Measurements from ENCODE around the gene LTC4S. TPM values are rescaled to one million over a fixed set of nuclear protein-coding genes. Genes with fewer than 3 reads are reported as not detected.
A peak's percentile ranks its signal among the peaks of the same experiment; 100 is the strongest.

The LTC4S gene
- total RNA-seq, 1 experiment from 2014 or later: 3.7 TPM

GRCh38 chr5:179792612-179793467 is 946 bp upstream of the LTC4S start:
- no peak for DNase-seq

More at GRCh38 chr5:179792612-179793467, 946 bp upstream of the LTC4S start:
- Mint-ChIP-seq H3K4me3 (peak overlapping the region in 1 of 2 experiments; percentile 58; a peak in 2 of 5 replicates), H3K36me3 (ENCODE audit: insufficient read depth in 1 of 3, low read depth in 3 of 3) (peaks cover 8 to 14% (median 14%) of the 10 kb centered on the region in 3 experiments; a peak in 6 of 7 replicates), H3K4me1 (peaks cover 17 to 18% of the 10 kb centered on the region in 2 experiments), H3K9me3 (peaks cover 3 to 4% of the 10 kb centered on the region in 2 experiments), H3K27ac (peak overlapping the region in 1 of 3 experiments; percentile 34; a peak in 2 of 7 replicates), H3K27me3 (ENCODE audit: low read depth) (peaks cover 7% of the 10 kb centered on the region)
- Histone ChIP-seq H4K91ac (ENCODE audit: insufficient read length, low read depth, low read length) (no peak overlapping the region), H4K8ac (replicated peaks; ENCODE audit: insufficient read length, low read depth, low read length) (no peak overlapping the region), H3K4ac (ENCODE audit: low read depth, low read length) (no peak overlapping the region), H3K79me2 (ENCODE audit: insufficient read depth, low read length) (no peaks in the 10 kb centered on the region), H3K27ac (ENCODE audit: insufficient read length, low read depth, low read length) (no peak overlapping the region), H3K56ac (ENCODE audit: insufficient read length, low read depth, low read length) (no peak overlapping the region), H3K9ac (ENCODE audit: extremely low read depth, insufficient read length, low read length) (no peak overlapping the region), H3K27me3 (ENCODE audit: insufficient read depth, low read length) (no peaks in the 10 kb centered on the region), H3K23me2 (ENCODE audit: insufficient read length, low read depth, low read length, poor library complexity, severe bottlenecking) (peaks cover 3% of the 10 kb centered on the region), H3K18ac (ENCODE audit: insufficient read length, low read depth, low read length) (no peak overlapping the region), H2BK15ac (ENCODE audit: low read depth, low read length) (no peak overlapping the region), H2AFZ (ENCODE audit: low read length) (no peak overlapping the region), H3K9me3 (ENCODE audit: control insufficient read depth, low read depth, low read length) (no peaks in the 10 kb centered on the region), H3K4me2 (ENCODE audit: insufficient read depth, insufficient read length, low read length) (no peak overlapping the region), H2BK12ac (ENCODE audit: insufficient read length, low read depth, low read length) (no peak overlapping the region), H2AK5ac (ENCODE audit: insufficient read length, low read length) (no peak overlapping the region), H4K20me1 (ENCODE audit: control insufficient read depth, insufficient read depth, insufficient read length) (no peaks in the 10 kb centered on the region), H2BK5ac (ENCODE audit: insufficient read length, low read length) (no peak overlapping the region), H3K14ac (ENCODE audit: insufficient read depth, low read length) (no peak overlapping the region), H2BK120ac (ENCODE audit: low read depth, low read length, poor library complexity, severe bottlenecking) (no peak overlapping the region), H3K23ac (ENCODE audit: insufficient read length, low read depth, low read length) (no peak overlapping the region), H2BK20ac (ENCODE audit: low read depth, low read length, poor library complexity, severe bottlenecking) (no peak overlapping the region), H3T11ph (ENCODE audit: low read length) (no peak overlapping the region), H4K5ac (ENCODE audit: insufficient read length, low read depth, low read length) (no peak overlapping the region), H3K79me1 (ENCODE audit: insufficient read depth, low read depth, low read length, poor library complexity, severe bottlenecking) (no peaks in the 10 kb centered on the region), H3K4me1 (ENCODE audit: insufficient read depth, low read length) (no peaks in the 10 kb centered on the region)
- TF ChIP-seq CTCF (conservative IDR thresholded peaks at IDR 0.05): no peak
- no CpG with 5 or more reads among the region's 24 CpGs for WGBS (ENCODE audit: extremely low coverage, insufficient read length, low lambda C conversion rate)

All from H9 (cell line).